Measurements from ENCODE around the gene AGRN.
"Not testable (repeated sequence)": the region's sequence is repeated elsewhere in the genome, so short reads cannot be mapped to it uniquely, and the experiment has no call there.

AGRN gene

GRCh38 chr1:1071486-1072298 lies 51.8 kb downstream of the AGRN start:
- no peak for TF ChIP-seq ZNF274 (IDR thresholded peaks at IDR 0.05; ENCODE audit: low read depth, low read length)
- no peak overlapping the region for H3K4me3 ChIP-seq (ENCODE audit: low read length)

- no peak overlapping the region for H3K4me3 ChIP-seq (ENCODE audit: low read length)
- TF ChIP-seq ZNF274 (IDR thresholded peaks at IDR 0.05; ENCODE audit: low read depth, low read length) = no peak
These were observed 52.5 kb downstream of the AGRN start for GRCh38 chr1:1072299-1072848.

- H3K4me3 ChIP-seq (ENCODE audit: low read length) = no peak overlapping the region
- no peak for TF ChIP-seq ZNF274 (IDR thresholded peaks at IDR 0.05; ENCODE audit: low read depth, low read length)
These were observed 53.2 kb downstream of the AGRN start for GRCh38 chr1:1072849-1073742.

- H3K4me3 ChIP-seq (ENCODE audit: low read length) = no peak within 1 kb of the TSS
- TF ChIP-seq ZNF274 (IDR thresholded peaks at IDR 0.05; ENCODE audit: low read depth, low read length) = no peak
These were observed 54.0 kb downstream of the AGRN start, which contains the start of gene RNF223 for GRCh38 chr1:1073743-1074587. Gene RNF223 (minus strand): TSS chr1:1074306. CDS start chr1:1072566, 1,740 bp downstream.

- no peak overlapping the region for H3K4me3 ChIP-seq (ENCODE audit: low read length)
- TF ChIP-seq ZNF274 (IDR thresholded peaks at IDR 0.05; ENCODE audit: low read depth, low read length) = no peak
These were observed 54.8 kb downstream of the AGRN start for GRCh38 chr1:1074631-1075147.

- no peak for TF ChIP-seq ZNF274 (IDR thresholded peaks at IDR 0.05; ENCODE audit: low read depth, low read length)
- H3K4me3 ChIP-seq (ENCODE audit: low read length) = no peak overlapping the region
These were observed 55.4 kb downstream of the AGRN start for GRCh38 chr1:1075148-1075935.

- H3K4me3 ChIP-seq (ENCODE audit: low read length) = not testable (repeated sequence)
These were observed 57.5 kb downstream of the AGRN start for GRCh38 chr1:1077396-1077795.

GRCh38 chr1:1079408-1080121 lies 59.6 kb downstream of the AGRN start:
- TF ChIP-seq ZNF274 (IDR thresholded peaks at IDR 0.05; ENCODE audit: low read depth, low read length) = no peak
- H3K4me3 ChIP-seq (ENCODE audit: low read length) = no peak overlapping the region

- no peak overlapping the region for H3K4me3 ChIP-seq (ENCODE audit: low read length)
- no peak for TF ChIP-seq ZNF274 (IDR thresholded peaks at IDR 0.05; ENCODE audit: low read depth, low read length)
These were observed 60.3 kb downstream of the AGRN start for GRCh38 chr1:1080122-1080757.

- no peak overlapping the region for H3K4me3 ChIP-seq (ENCODE audit: low read length)
- no peak for TF ChIP-seq ZNF274 (IDR thresholded peaks at IDR 0.05; ENCODE audit: low read depth, low read length)
These were observed 61.0 kb downstream of the AGRN start for GRCh38 chr1:1080951-1081310.

- no peak for TF ChIP-seq ZNF274 (IDR thresholded peaks at IDR 0.05; ENCODE audit: low read depth, low read length)
- H3K4me3 ChIP-seq (ENCODE audit: low read length) = no peak overlapping the region
These were observed 61.7 kb downstream of the AGRN start for GRCh38 chr1:1081311-1082238.

Data from GM08714 (cell line).